Endothelial cell (in vitro differentiated cells): ENCODE measurements around the gene NEURL1B. TPM values are rescaled to one million over a fixed set of nuclear protein-coding genes. Genes with fewer than 3 reads are reported as not detected.
"Not testable (repeated sequence)": the region's sequence is repeated elsewhere in the genome, so short reads cannot be mapped to it uniquely, and the experiment has no call there.

Source experiments
- DNase-seq: peaks from one replicate; pipeline ENCODE4 v3.0.0; 2021; ENCODE audit warnings: low spot score
- H3K27ac Mint-ChIP-seq: one replicate; pipeline ENCODE4 v1.8.0; 2021; ENCODE audit warnings: mixed read lengths, inconsistent platforms; ENCODE audit not compliant: unreplicated experiment
- H3K27me3 Mint-ChIP-seq: one replicate; pipeline ENCODE4 v1.8.0; 2021; ENCODE audit warnings: mild to moderate bottlenecking, moderate library complexity, mixed read lengths, inconsistent platforms; ENCODE audit not compliant: unreplicated experiment
- H3K36me3 Mint-ChIP-seq: one replicate; pipeline ENCODE4 v1.8.0; 2021; ENCODE audit warnings: mild to moderate bottlenecking, low read depth, mixed read lengths, inconsistent platforms; ENCODE audit not compliant: unreplicated experiment
- H3K4me1 Mint-ChIP-seq: one replicate; pipeline ENCODE4 v1.8.0; 2021; ENCODE audit warnings: mild to moderate bottlenecking, mixed read lengths, inconsistent platforms; ENCODE audit not compliant: unreplicated experiment
- H3K4me3 Mint-ChIP-seq: one replicate; pipeline ENCODE4 v1.8.0; 2021; ENCODE audit warnings: mild to moderate bottlenecking, mixed read lengths, inconsistent platforms; ENCODE audit not compliant: unreplicated experiment
- H3K9me3 Mint-ChIP-seq: one replicate; pipeline ENCODE4 v1.8.0; 2021; ENCODE audit warnings: mixed read lengths, inconsistent platforms; ENCODE audit not compliant: unreplicated experiment
- CTCF ChIP-seq: fragments of 200-600 bp; sonication (generic); IDR thresholded peaks from one replicate; pipeline ENCODE4 v1.5.0; 2021; ENCODE audit warnings: antibody characterized with exemption; ENCODE audit not compliant: unreplicated experiment
- total RNA-seq: library from RNA; stranded (reverse); fragmentation: NEBNext Ultra II Directional; extraction: Animal tissue kit (Norgen Biotek cat#: 25700); gene quantifications from one replicate; pipeline ENCODE4 v1.2.1, GENCODE V29; 2021; ENCODE audit not compliant: unreplicated experiment

Gene NEURL1B
- total RNA-seq, 1 donor from 2014 or later = 0.13 TPM

- no peak overlapping the region for H3K4me3 Mint-ChIP-seq
- DNase-seq = no peak
- no peaks in the 10 kb centered on the region for H3K9me3 Mint-ChIP-seq
- no peak overlapping the region for H3K27ac Mint-ChIP-seq
- no peaks in the 10 kb centered on the region for H3K36me3 Mint-ChIP-seq
- H3K27me3 Mint-ChIP-seq = peaks cover 9% of the 10 kb centered on the region
- H3K4me1 Mint-ChIP-seq = no peaks in the 10 kb centered on the region
- TF ChIP-seq CTCF = no peak
Measured at GRCh38 chr5:172648755-172649154, 7.7 kb downstream of the NEURL1B start.

DNA sequence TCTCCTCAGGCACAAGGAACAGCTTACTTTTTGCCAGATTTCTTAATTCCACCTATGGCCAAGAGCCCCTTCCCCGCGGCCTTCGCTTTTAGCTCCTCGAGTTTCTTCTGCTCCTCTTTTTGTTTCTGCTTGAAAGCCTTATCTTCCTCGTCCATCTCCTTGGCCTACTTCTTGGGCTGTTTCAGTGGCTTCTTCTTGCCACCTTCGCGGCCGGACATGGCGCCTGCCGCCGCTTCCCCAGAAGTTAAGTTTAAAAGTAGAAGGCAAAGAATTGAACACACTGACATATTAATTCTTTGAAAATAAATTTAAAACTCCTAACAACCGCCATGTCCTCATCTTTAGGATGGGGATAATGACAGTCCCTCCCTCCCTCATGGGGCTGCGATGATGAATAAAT, 15.4 kb downstream of the NEURL1B start:
- not testable (repeated sequence) for H3K4me3 Mint-ChIP-seq, DNase-seq, H3K9me3 Mint-ChIP-seq, H3K4me1 Mint-ChIP-seq, H3K36me3 Mint-ChIP-seq, H3K27me3 Mint-ChIP-seq, H3K27ac Mint-ChIP-seq

DNA sequence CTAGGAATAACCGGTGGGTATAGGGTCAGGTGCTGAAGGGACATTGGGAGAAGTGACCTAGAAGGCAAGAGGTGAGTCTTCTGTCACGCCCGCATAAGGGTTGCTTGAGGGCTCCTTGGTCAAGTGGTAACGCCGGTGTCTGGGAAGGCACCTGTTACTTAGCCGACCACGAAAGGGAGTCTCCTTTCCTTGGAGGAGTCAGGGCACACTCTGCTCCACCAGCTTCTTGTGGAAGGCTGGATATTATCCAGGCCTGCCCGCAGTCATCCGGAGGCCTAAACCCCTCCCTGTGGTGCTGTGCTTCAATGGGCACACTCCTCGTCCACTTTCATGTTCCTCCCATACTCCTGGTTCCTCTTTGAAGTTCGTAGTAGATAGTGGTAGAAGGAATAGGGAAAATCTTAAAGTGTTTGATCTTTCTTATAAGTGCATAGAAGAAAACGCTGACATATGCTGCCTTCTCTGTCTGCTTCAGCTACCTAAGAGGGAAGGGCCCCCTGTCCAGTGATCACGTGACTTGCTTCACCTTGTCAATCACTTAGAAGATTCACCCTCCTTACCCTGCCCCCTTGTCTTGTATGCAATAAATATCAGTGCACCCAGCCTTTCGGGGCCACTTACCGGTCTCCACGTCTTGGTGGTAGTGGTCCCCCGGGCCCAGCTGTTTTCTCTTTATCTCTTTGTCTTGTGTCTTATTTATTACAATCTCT, 16.6 kb downstream of the NEURL1B start:
- not testable (repeated sequence) for DNase-seq, H3K4me3 Mint-ChIP-seq, H3K9me3 Mint-ChIP-seq, H3K27me3 Mint-ChIP-seq, H3K4me1 Mint-ChIP-seq, H3K27ac Mint-ChIP-seq, H3K36me3 Mint-ChIP-seq

- no peaks in the 10 kb centered on the region for H3K27me3 Mint-ChIP-seq
- no peak for TF ChIP-seq CTCF
- H3K36me3 Mint-ChIP-seq = peaks cover 5% of the 10 kb centered on the region
- H3K27ac Mint-ChIP-seq = no peak overlapping the region
- H3K9me3 Mint-ChIP-seq = peaks cover 4% of the 10 kb centered on the region
- no peak overlapping the region for H3K4me3 Mint-ChIP-seq
- no peak for DNase-seq
- peaks cover 4% of the 10 kb centered on the region for H3K4me1 Mint-ChIP-seq
Measured at GRCh38 chr5:172658391-172658790, 17.3 kb downstream of the NEURL1B start.

- H3K27ac Mint-ChIP-seq = no peak overlapping the region
- no peak for DNase-seq
Measured at GRCh38 chr5:172658961-172659501, 18.0 kb downstream of the NEURL1B start.

More at GRCh38 chr5:172658961-172659501, 18.0 kb downstream of the NEURL1B start:
- Mint-ChIP-seq H3K9me3 (peaks cover 4% of the 10 kb centered on the region), H3K4me3 (no peak overlapping the region), H3K27me3 (no peaks in the 10 kb centered on the region), H3K36me3 (peaks cover 5% of the 10 kb centered on the region), H3K4me1 (peaks cover 4% of the 10 kb centered on the region)
- TF ChIP-seq CTCF = no peak
